GM18520 (cell line): ENCODE measurements around the gene HOXB2.
"Not testable (repeated sequence)": the region's sequence is repeated elsewhere in the genome, so short reads cannot be mapped to it uniquely, and the experiment has no call there.

Experiments
- ATAC-seq: cut with Tn5 transposase; IDR thresholded peaks from one replicate; pipeline ENCODE4 v1.9.1; 2021; ENCODE audit not compliant: unreplicated experiment

Gene HOXB2

GRCh38 chr17:48541577-48542113, 3.3 kb downstream of the HOXB2 start:
- no peak for ATAC-seq

DNA sequence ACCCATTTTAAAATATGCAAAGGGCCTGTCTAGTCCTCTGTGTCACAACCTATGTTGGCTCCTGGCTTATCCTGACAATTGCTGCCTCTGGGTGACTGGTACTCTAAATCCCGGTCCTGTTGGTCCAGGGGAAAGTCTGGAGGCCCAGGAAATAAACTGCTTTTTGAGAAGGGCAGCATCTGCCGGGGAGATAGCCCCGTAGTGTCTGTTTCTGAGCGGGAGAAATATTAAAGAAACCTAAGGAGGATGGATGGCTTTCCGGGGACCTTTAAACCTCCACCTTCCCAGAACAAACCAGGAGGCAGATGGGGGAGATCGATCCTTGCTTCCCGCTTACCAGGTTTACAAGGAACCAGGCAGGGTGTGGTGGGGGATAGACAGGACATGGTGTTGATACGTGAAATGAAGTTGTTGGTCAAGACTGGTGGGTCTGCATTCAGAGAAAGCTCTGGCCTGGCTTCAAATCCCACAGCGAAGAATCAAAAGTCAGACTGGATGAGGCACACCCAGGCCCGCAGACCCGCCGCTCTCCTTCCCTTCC, 3.8 kb downstream of the HOXB2 start:
- no peak for ATAC-seq

DNA sequence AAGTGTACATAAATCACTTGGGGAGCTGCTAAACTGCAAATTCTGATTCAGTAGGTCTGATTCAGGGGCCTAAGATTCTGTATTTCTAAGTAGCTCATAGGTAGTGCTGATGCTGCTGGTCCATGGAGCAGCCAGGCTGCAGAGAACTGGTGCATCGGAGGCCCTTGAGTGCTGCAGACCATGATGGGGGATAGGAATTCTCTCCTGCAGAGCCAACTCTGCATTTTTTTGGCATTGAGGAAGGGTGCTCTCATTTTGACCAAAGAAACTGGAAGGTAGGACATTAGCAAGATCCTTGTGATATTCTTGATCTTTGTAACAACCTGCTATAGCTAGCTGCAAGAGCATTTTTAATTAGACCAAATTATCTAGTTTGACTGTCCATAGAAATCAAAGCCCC, 4.7 kb downstream of the HOXB2 start:
- no peak for ATAC-seq

DNA sequence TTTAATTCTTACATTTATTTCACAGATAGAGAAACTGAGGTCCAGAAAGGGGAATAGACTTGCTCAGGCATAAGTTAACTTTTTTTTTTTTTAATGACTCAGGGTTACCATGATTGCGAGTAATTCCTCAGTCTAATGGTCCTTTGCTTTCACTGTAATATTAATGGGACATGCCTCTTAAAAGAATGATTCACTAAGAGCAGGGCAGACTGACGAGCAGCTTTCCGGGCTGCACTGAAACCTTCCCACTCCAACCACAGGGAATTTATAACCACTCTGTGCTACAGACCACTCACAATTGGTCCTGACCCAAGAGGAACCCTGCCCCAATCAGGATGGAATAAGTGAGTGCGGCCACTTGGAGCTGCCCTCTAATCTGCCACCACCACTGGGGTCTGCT, 5.7 kb downstream of the HOXB2 start:
- no peak for ATAC-seq

DNA sequence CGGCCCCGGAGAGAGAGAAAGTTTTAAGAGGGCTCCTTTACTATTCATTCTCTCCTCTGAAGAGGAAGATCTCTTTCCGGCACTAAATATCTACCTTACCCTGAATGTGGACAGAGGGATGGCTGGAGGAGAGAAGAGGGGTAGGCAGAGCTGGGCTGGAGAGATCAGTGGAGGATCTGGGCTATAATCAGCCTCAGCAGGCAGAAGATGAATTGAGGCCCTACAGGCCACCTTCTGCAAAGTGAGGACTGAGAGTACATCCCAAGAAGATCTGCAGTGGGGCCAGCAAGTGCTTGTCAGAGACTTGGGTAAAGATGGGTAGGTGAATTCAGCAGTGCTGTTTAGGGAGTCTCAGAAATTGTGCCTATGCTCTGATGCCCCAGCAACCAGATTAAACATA, 7.6 kb downstream of the HOXB2 start:
- ATAC-seq: no peak

GRCh38 chr17:48535793-48536559, 8.9 kb downstream of the HOXB2 start:
- not testable (repeated sequence) for ATAC-seq

DNA sequence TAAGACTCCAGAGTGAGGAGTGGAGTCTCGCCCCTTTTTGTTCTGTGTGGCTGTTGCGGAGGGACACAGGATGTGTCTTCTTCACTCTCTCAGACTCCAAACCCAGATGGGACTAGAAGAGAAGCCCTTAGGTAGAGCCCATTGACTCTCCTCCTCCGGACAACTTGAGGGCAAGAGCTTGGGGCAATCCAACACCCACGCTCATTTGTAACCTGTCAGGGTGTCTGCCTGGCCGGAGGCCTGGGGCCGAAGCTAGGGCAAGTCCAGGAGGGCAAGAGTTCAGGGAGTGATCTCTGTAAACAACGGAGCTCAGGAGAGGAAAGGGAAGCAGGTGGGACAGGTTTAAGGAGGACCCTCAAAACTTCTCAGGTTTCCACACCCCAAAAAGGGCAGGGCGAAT, 12.6 kb downstream of the HOXB2 start:
- no peak for ATAC-seq

GRCh38 chr17:48530887-48531272, 14.0 kb downstream of the HOXB2 start, which contains the start of gene HOXB1:
TSS of gene HOXB1 (minus strand) at chr17:48531011. CDS start at chr17:48530904, 107 bp downstream.
- ATAC-seq: no peak

DNA sequence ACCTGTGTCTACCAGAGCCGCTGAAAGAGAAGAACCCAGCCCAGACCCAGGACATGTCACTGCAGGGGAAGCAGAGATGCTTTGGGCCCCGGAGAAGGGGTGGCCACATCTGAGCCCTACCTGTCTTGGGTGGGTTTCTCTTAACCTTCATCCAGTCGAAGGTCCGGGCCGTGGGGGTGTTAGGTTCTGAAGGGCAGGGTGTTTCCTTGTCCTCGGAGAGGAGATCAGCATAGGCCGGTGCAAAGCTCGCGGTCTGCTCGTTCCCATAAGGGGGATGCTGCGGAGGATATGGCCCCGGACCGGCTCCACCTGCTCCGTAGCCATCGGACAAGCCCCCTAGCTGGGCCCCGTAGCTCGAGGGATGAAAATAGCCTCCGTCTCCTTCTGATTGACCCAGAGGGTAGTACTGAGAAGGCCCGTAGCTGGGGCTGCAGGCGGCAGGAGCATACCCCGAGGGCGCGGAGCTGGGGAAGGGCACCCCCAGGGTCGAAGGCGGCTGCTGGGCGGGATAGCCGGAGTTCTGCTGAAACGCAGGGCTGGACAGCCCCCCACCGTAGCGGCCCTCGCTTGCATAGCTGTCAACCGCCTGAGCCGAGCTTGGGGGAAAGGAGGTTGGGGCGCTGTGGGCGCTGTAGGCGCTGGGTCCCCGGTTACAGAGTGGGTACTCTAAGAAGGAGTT, 14.6 kb downstream of the HOXB2 start:
- no peak for ATAC-seq

DNA sequence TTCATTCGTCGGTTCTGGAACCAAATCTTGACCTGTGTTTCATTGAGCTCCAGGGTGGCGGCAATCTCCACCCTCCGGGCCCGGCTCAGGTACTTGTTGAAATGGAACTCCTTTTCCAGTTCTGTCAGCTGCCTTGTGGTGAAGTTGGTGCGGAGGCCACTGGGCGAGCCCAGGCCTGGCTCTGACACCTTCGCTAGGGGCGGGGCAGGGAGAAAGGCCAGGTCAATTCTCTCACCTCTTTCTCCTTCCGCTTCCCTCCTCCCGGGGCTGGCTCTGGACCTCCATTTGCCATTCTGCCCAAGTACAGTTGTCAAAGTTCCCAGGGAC, 15.3 kb downstream of the HOXB2 start:
- ATAC-seq: no peak

- no peak for ATAC-seq
These were observed 15.8 kb downstream of the HOXB2 start for GRCh38 chr17:48528936-48529682.

DNA sequence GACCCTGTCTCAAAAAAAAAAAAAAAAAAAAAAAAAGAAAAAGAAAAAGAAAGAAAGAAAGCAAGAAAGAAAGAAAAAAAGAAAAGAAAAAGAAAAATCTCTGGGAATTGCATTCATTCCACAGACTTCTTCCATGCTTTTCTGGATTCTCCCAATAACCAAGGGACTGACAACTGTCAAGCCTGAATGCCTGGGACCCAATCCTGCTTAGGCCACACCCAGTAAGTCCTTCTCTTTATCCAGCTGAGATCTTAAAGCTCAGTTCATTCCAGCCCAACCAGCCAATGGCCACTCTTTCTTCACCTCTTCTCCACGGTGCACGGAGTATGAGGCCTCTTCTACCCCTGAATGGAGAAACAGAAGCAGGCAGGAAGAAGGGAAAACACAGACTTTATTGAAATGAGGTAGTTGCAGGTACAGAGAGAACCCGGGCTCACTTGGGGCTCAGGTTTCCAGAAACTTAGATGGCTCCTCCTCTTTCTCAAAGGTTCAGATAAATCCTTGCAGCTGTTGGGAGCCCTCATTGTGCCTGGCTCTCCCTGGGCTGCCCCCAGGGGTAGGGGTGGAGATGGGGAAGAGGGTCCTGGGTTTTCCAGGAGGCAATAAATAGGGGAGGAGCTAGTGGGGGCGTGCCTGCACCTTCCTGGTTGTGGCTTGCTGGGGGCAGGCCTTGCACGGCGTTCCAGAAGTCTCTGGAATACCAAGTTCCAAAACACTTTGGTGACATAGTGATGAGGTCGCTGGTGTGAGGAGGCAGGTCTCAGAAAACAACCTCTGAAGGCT, 16.6 kb downstream of the HOXB2 start:
- ATAC-seq: no peak

DNA sequence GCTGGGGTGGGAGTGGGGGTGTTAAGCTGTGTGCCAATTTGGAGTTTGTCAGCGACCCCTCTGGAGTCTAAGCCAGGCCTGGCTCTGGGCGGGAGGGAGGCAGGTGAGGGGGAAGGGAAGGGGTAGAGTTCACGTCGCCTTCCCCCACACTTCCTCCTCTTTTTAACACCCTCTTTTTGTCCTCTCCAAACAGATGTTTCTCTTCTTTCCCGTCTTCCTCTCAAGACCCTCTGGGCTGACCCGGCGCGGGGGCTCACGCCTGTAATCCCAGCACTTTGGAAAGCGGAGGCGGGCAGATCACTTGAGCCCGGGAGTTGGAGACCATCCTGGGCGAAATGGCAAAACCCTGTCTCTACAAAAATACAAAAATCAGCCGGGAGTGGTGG, 17.4 kb downstream of the HOXB2 start:
- ATAC-seq: no peak

GRCh38 chr17:48526608-48527546, 18.0 kb downstream of the HOXB2 start:
- ATAC-seq: no peak

DNA sequence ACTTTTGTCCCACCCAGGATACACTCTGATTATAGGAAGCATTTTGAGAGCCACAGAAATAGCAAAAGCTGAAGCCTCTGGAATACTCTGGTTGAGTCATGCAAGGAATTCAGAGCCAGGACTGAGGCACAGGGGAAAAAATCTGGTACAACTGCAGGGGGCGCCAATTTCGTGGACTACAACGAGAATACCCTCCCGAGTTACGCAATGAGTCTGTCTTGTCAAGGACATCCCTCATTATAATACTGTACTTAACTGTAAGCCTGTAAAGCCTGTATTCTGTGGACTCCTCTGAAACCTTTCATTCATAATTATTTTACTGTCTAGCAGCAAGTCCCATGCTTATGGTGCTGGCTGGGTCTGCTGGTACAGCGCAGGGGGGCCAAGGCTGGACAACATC, 21.9 kb downstream of the HOXB2 start:
- no peak for ATAC-seq

DNA sequence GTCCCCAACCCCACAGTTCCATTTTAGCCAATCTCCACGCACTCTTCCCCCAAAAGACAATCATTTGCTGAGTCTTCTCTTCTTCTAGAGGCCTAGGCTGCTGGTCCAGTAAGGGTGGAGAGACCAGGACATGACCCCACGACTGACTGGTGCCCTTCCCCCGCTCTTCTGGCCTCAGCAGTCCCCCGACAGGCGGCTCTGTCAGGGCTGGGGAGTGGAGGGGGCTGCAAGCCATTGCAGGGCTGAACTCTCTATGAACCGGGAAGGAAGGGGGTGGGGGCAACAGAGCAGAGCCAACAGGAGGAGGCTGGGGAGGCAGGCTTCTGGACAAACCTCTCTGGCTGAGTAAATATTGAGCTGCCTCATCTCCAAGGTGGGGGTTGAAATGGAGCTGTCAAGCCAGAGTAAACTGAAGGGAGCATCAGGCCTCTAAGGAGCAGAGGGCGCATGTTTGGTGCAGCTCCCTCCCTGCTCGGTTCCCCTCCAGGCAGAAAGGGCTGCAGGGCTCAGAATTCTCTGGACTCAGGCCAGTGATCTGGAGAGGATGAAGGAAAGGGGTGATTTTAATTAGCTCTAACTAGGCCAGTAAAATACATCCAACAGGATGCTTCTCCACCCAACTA, 22.8 kb downstream of the HOXB2 start:
- no peak for ATAC-seq

GRCh38 chr17:48520631-48521079, 24.3 kb downstream of the HOXB2 start:
- no peak for ATAC-seq

GRCh38 chr17:48519427-48519826, 25.5 kb downstream of the HOXB2 start:
- ATAC-seq: no peak

DNA sequence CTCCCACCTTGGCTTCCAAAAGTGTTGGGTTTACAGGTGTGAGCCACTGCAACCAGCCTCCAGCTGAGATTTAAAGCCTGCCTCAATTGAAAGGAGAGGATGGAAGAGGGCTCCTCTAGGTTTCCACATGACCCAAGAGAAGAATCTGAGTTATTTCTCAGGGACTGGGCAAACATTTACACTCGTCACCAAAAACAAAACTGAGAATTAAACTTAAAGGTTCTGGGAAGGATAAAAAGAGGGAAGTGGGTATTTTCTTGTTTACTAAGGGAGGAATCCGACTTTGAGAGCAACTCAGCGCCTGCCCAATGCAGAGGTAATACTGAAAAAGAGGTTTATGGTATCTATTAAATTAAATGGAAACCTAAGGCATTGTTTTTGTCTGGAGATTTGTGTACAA, 27.4 kb downstream of the HOXB2 start:
- no peak for ATAC-seq
